Left ventricle myocardium inferior (tissue), 1 donor: ENCODE results near the gene OPCML. TPM values are rescaled to one million over a fixed set of nuclear protein-coding genes. Genes with fewer than 3 reads are reported as not detected.

ENCODE experiments used
- DNase-seq: peaks from one replicate; pipeline ENCODE4 v3.0.0-alpha.2; 2020
- H3K27ac ChIP-seq: fragments of 200-600 bp; replicated peaks from 2 replicates; pipeline ENCODE4 v1.8.0; 2021
- H3K27me3 ChIP-seq: fragments of 200-600 bp; 2 replicates; pipeline ENCODE4 v1.8.0; 2021; ENCODE audit warnings: low read depth
- H3K36me3 ChIP-seq: fragments of 200-600 bp; 2 replicates; pipeline ENCODE4 v1.8.0; 2021
- H3K4me1 ChIP-seq: fragments of 200-600 bp; 2 replicates; pipeline ENCODE4 v1.8.0; 2021
- H3K4me3 ChIP-seq: fragments of 200-600 bp; 2 replicates; pipeline ENCODE4 v1.8.0; 2021; ENCODE audit warnings: mild to moderate bottlenecking, moderate library complexity
- H3K9me3 ChIP-seq: fragments of 200-600 bp; replicated peaks from 2 replicates; pipeline ENCODE4 v1.8.0; 2021
- intact Hi-C: fragments of 100-400 bp; cut with micrococcal nuclease; formaldehyde crosslinking; loops from one replicate; pipeline ENCODE4 v1.11.0; 2022
- total RNA-seq: library from RNA; stranded (reverse); fragmentation: NEBNext Ultra II Directional; extraction: Animal tissue kit (Norgen Biotek cat#: 25700); gene quantifications from one replicate; pipeline ENCODE4 v1.2.1, GENCODE V29; 2021
- TF ChIP-seq, protein P1 (sequence below): fragments of 200-600 bp; IDR thresholded peaks from 2 replicates; pipeline ENCODE4 v1.8.0; 2021; ENCODE audit warnings: antibody characterized with exemption, mild to moderate bottlenecking, borderline replicate concordance
- donor health status: DM: no; HTN: yes; CAD: no; lungs with severe emphysema.

The OPCML gene
- total RNA-seq, 1 donor from 2014 or later, result 0.63 TPM

- H3K9me3 ChIP-seq, result no peaks in the 10 kb centered on the region
- no peaks in the 10 kb centered on the region for H3K4me1 ChIP-seq
- no peaks in the 10 kb centered on the region for H3K36me3 ChIP-seq
- intact Hi-C loops, result no loop called here
- H3K4me3 ChIP-seq, result no peak overlapping the region
- H3K27ac ChIP-seq, result no peak overlapping the region
- no peak for DNase-seq
- peaks cover 23% of the 10 kb centered on the region for H3K27me3 ChIP-seq
- TF ChIP-seq, protein P1, sequence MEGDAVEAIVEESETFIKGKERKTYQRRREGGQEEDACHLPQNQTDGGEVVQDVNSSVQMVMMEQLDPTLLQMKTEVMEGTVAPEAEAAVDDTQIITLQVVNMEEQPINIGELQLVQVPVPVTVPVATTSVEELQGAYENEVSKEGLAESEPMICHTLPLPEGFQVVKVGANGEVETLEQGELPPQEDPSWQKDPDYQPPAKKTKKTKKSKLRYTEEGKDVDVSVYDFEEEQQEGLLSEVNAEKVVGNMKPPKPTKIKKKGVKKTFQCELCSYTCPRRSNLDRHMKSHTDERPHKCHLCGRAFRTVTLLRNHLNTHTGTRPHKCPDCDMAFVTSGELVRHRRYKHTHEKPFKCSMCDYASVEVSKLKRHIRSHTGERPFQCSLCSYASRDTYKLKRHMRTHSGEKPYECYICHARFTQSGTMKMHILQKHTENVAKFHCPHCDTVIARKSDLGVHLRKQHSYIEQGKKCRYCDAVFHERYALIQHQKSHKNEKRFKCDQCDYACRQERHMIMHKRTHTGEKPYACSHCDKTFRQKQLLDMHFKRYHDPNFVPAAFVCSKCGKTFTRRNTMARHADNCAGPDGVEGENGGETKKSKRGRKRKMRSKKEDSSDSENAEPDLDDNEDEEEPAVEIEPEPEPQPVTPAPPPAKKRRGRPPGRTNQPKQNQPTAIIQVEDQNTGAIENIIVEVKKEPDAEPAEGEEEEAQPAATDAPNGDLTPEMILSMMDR, result no peak
Observed at GRCh38 chr11:132646890-132647289, 885.4 kb downstream of the OPCML start.

DNA sequence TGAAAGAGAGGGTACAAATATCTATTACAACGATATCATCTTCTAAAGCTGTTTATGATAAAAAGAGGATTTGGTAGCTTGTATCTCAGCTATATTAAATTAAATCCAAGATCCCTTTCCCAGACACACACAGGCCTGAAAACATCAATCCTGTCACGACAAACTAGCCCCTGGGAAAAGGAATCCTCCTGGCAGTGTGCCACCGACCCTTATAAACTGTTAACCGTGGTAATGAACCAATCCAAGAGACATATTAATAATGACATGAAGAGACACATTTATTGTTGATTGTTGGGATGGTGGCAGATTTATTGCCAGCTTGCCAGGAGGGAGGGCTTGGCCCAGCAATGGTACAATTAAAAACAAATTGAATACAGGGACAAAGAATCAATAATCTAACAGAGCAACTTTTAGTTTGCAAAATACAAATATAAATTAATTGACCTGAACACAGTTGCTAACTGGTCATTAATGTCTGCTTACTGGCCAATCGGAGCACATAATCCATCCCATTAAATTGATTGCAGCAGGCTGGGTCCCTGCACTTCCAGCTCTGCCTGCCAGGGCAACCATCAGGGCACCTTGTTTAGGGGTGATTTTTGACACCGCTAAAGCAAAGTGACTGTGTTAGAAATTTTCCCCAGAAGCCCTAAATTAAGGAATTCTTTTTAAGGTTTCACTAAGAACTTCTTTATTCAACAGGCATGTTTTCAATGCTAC is 887.6 kb downstream of the OPCML start:
- no peaks in the 10 kb centered on the region for H3K4me1 ChIP-seq
- intact Hi-C loops, result no loop called here
- H3K27me3 ChIP-seq, result peaks cover 27% of the 10 kb centered on the region
- H3K36me3 ChIP-seq, result no peaks in the 10 kb centered on the region
- TF ChIP-seq, protein P1, result no peak
- no peak overlapping the region for H3K4me3 ChIP-seq
- H3K9me3 ChIP-seq, result no peaks in the 10 kb centered on the region
- DNase-seq, result no peak
- H3K27ac ChIP-seq, result no peak overlapping the region

- DNase-seq, result no peak
- TF ChIP-seq, protein P1, result no peak
- Histone ChIP-seq H3K27ac (no peak overlapping the region), H3K36me3 (no peaks in the 10 kb centered on the region), H3K4me3 (no peak overlapping the region), H3K4me1 (no peaks in the 10 kb centered on the region), H3K9me3 (no peaks in the 10 kb centered on the region), H3K27me3 (peaks cover 27% of the 10 kb centered on the region)
- intact Hi-C loops, result no loop called here
Observed at GRCh38 chr11:132643239-132643638, 889.1 kb downstream of the OPCML start.

- no peaks in the 10 kb centered on the region for H3K4me1 ChIP-seq
- no peak overlapping the region for H3K27ac ChIP-seq
- no peak overlapping the region for H3K4me3 ChIP-seq
- H3K36me3 ChIP-seq, result no peaks in the 10 kb centered on the region
- H3K9me3 ChIP-seq, result no peaks in the 10 kb centered on the region
- peaks cover 26% of the 10 kb centered on the region for H3K27me3 ChIP-seq
- TF ChIP-seq, protein P1, result no peak
- DNase-seq, result no peak
- intact Hi-C loops, result no loop called here
Observed at GRCh38 chr11:132640952-132641351, 891.3 kb downstream of the OPCML start.

DNA sequence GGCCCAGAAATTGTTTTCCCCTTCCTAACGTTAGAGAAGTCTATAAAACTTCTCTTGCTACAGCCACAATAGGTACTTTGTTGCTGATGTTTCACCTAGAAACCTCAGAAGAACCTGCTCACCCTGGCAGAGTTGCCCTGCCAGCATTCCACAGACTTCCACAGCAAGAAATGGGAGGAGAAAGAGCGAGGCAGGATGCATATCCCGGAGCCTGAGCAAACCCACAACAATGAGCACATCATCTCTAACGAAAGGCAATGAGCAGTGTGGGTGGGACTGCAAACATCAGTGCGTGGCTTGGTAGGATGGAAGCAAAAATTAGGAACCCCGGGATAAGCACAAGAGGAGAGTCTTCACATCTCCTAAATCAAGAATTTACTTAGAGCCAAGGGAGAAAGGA is 892.3 kb downstream of the OPCML start:
- DNase-seq, result no peak
- H3K36me3 ChIP-seq, result no peaks in the 10 kb centered on the region
- peaks cover 23% of the 10 kb centered on the region for H3K27me3 ChIP-seq
- no peaks in the 10 kb centered on the region for H3K9me3 ChIP-seq
- no peak overlapping the region for H3K4me3 ChIP-seq
- TF ChIP-seq, protein P1, result no peak
- intact Hi-C loops, result no loop called here
- no peak overlapping the region for H3K27ac ChIP-seq
- H3K4me1 ChIP-seq, result no peaks in the 10 kb centered on the region
